A673 (cell line): ENCODE results near the gene MCF2L2. TPM values are rescaled to one million over a fixed set of nuclear protein-coding genes. Genes with fewer than 3 reads are reported as not detected.

Experiments used
- BruUV-seq: library from RNA; stranded (reverse); fragments of 400-500 nt; replicated peaks from 2 replicates; lab custom pipeline; 2021; lab: Mats Ljungman, UMichigan
- CTCF ChIA-PET: fragments of 300-600 bp; sonication (Branson Sonifier 250); formaldehyde crosslinking; loops from one replicate; lab custom pipeline; 2022; ENCODE audit warnings: antibody characterized with exemption; lab: Charles Lee
- POLR2A ChIA-PET: fragments of 300-600 bp; sonication (Branson Sonifier 250); formaldehyde crosslinking; loops from one replicate; lab custom pipeline; 2022; ENCODE audit warnings: antibody characterized with exemption; ENCODE audit not compliant: low non-redundant PET; lab: Charles Lee
- DNase-seq: peaks from one replicate; pipeline ENCODE4 v3.0.0-alpha.2; 2015; ENCODE audit warnings: low spot score
- H3K27ac ChIP-seq: fragments of 200-600 bp; sonication (generic); 2 replicates; pipeline ENCODE4 v1.5.1; 2016; ENCODE audit warnings: mixed run types, low read depth, mild to moderate bottlenecking, mixed read lengths, antibody characterized with exemption, low read length; ENCODE audit not compliant: poor library complexity, severe bottlenecking
- H3K27me3 ChIP-seq: fragments of 200-600 bp; sonication (generic); replicated peaks from 2 replicates; pipeline ENCODE4 v1.6.1; 2017; ENCODE audit warnings: mixed run types, low read depth, mild to moderate bottlenecking, mixed read lengths, antibody characterized with exemption, low read length; ENCODE audit not compliant: insufficient read depth, poor library complexity
- H3K36me3 ChIP-seq: fragments of 200-600 bp; sonication (generic); 2 replicates; pipeline ENCODE4 v1.6.1; 2016; ENCODE audit warnings: mixed run types, mild to moderate bottlenecking, mixed read lengths, antibody characterized with exemption, low read length; ENCODE audit not compliant: insufficient read depth, poor library complexity, severe bottlenecking
- H3K4me1 ChIP-seq: fragments of 200-600 bp; sonication (generic); 2 replicates; pipeline ENCODE4 v1.6.1; 2017; ENCODE audit warnings: mixed run types, mild to moderate bottlenecking, mixed read lengths, antibody characterized with exemption, low read length; ENCODE audit not compliant: insufficient read depth, poor library complexity, severe bottlenecking
- H3K4me3 ChIP-seq: fragments of 200-600 bp; sonication (generic); 2 replicates; pipeline ENCODE4 v1.5.1; 2016; ENCODE audit warnings: low read depth, mixed run types, mild to moderate bottlenecking, mixed read lengths, low read length; ENCODE audit not compliant: poor library complexity, severe bottlenecking
- H3K9me3 ChIP-seq: fragments of 200-600 bp; sonication (generic); 2 replicates; pipeline ENCODE4 v1.6.1; 2016; ENCODE audit warnings: mixed run types, low read depth, mild to moderate bottlenecking, mixed read lengths, antibody characterized with exemption, low read length; ENCODE audit not compliant: poor library complexity, severe bottlenecking
- EZH2 ChIP-seq: fragments of 200-600 bp; sonication (generic); IDR thresholded peaks from 2 replicates; pipeline ENCODE4 v1.6.1; 2017; ENCODE audit warnings: borderline replicate concordance, low read depth, mild to moderate bottlenecking, mixed read lengths, antibody characterized with exemption, low read length; ENCODE audit not compliant: poor library complexity, severe bottlenecking
- intact Hi-C: fragments of 100-400 bp; cut with micrococcal nuclease; formaldehyde crosslinking; loops from one replicate; pipeline ENCODE4 v1.10.0; 2022; ENCODE audit not compliant: unreplicated experiment
- total RNA-seq: library from RNA; stranded (reverse); gene quantifications from 2 replicates; pipeline ENCODE4 v1.2.3, GENCODE V29; 2021
- TF ChIP-seq, protein P1 (sequence below): fragments of 300-800, 200-600 bp; sonication (generic); conservative IDR thresholded peaks from 2 replicates; pipeline ENCODE4 v1.5.1; 2017; ENCODE audit warnings: low read depth, mild to moderate bottlenecking, antibody characterized with exemption, low read length, moderate library complexity, mixed read lengths

Gene MCF2L2
- total RNA-seq, 1 experiment from 2014 or later: not detected

DNA sequence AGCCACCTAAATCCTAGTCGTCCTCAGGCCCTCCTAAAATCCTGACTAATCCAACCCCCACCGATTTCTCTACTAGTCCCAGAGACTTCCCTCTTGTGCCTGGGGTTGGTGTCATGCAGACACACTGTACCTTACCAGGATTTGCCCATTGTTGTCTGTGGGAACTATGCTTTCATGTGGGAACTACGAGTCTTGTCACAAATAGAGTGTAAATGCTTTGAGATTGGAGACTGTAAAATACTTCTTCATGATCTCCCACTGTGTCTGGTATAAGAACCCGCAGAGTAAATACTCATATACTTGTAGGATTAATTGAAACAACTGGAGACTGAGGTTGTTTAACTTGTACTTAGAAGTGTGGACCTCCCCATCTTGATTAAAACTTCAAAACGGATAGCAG lies 164.2 kb downstream of the MCF2L2 start:
- peak overlapping the region; percentile 73 for H3K27ac ChIP-seq
- intact Hi-C loops: no loop called here
- H3K4me3 ChIP-seq: no peak overlapping the region
- H3K36me3 ChIP-seq: no peaks in the 10 kb centered on the region
- no peaks in the 10 kb centered on the region for H3K27me3 ChIP-seq
- H3K4me1 ChIP-seq: peaks cover 44% of the 10 kb centered on the region
- ChIA-PET POLR2A (no interaction called here), CTCF (no interaction called here)
- H3K9me3 ChIP-seq: no peaks in the 10 kb centered on the region
- DNase-seq: peak; percentile 25
- no TSS peak for BruUV-seq
- no peak for TF ChIP-seq EZH2
- TF ChIP-seq, protein P1, sequence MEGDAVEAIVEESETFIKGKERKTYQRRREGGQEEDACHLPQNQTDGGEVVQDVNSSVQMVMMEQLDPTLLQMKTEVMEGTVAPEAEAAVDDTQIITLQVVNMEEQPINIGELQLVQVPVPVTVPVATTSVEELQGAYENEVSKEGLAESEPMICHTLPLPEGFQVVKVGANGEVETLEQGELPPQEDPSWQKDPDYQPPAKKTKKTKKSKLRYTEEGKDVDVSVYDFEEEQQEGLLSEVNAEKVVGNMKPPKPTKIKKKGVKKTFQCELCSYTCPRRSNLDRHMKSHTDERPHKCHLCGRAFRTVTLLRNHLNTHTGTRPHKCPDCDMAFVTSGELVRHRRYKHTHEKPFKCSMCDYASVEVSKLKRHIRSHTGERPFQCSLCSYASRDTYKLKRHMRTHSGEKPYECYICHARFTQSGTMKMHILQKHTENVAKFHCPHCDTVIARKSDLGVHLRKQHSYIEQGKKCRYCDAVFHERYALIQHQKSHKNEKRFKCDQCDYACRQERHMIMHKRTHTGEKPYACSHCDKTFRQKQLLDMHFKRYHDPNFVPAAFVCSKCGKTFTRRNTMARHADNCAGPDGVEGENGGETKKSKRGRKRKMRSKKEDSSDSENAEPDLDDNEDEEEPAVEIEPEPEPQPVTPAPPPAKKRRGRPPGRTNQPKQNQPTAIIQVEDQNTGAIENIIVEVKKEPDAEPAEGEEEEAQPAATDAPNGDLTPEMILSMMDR: no peak

DNA sequence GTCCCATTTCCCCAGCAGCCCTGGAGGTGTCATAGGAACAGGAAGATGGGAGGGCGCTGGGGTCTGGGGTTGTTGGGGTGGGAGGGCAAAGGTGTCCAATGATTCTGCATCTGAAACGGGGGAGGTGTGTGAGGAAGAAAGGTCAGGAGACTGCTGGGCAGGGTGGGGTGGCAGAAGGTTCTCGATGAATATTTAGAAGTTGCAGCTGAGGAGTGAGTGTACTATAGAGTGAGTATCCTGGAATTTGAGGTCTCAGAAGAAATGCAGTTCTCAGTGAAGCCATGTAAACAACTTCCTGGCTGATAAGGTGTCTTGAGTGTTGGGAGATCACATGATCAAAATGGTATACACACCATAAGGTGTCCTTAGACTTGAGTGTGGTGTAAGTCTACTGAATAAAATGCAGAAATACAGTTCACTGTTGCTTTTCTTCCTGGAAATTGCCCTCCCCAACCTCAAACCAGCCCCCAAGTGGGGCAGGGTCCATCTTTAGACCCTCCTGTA lies 165.5 kb downstream of the MCF2L2 start:
- no TSS peak for BruUV-seq
- no peaks in the 10 kb centered on the region for H3K27me3 ChIP-seq
- CTCF ChIA-PET: interaction anchor here (0.5 kb wide), 1 partner anchor 104 kb away, joined by 8 read pairs; no protein-coding TSS in a partner anchor
- H3K9me3 ChIP-seq: no peaks in the 10 kb centered on the region
- TF ChIP-seq, protein P1: no peak
- TF ChIP-seq EZH2: no peak
- POLR2A ChIA-PET: no interaction called here
- H3K36me3 ChIP-seq: no peaks in the 10 kb centered on the region
- intact Hi-C loops: no loop called here
- DNase-seq: no peak
- H3K4me1 ChIP-seq: peaks cover 42% of the 10 kb centered on the region
- no peak overlapping the region for H3K4me3 ChIP-seq
- no peak overlapping the region for H3K27ac ChIP-seq

DNA sequence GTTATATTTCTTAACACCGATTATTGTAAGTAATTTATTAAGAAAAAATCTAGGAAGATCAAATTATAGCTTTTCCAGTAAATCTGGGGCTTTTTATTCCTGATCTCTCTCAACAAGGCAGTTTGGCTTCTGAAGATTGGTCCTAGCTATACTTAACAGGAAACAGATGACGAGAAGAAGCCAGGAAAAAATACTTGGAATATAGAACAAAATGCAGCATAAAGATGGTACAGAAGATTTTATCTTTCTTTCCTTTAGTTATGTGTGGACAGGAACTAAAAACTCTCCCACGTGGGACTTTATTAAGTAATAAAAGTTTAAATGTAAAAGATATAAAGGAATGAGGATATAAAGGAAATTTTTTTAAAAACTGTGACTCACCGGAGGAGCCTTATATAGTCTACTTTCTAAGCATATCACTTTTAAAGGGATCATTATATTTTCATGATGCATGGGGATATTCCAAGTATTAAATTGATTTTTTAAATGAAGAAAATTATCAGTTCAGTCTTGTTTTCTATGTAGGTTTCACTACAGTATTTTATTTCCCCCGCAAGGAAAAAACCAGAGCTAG lies 167.2 kb downstream of the MCF2L2 start:
- intact Hi-C loops: no loop called here
- POLR2A ChIA-PET: no interaction called here
- no peak for DNase-seq
- H3K4me3 ChIP-seq: no peak overlapping the region
- H3K4me1 ChIP-seq: peaks cover 40% of the 10 kb centered on the region
- peak overlapping the region; percentile 48 for H3K27ac ChIP-seq
- TF ChIP-seq EZH2: no peak
- TF ChIP-seq, protein P1: no peak
- no peaks in the 10 kb centered on the region for H3K27me3 ChIP-seq
- no peaks in the 10 kb centered on the region for H3K36me3 ChIP-seq
- no TSS peak for BruUV-seq
- H3K9me3 ChIP-seq: no peaks in the 10 kb centered on the region
- CTCF ChIA-PET: no interaction called here
